GM12892 (cell line): Measurements from ENCODE around the gene NPIPA1.

Experiments used
- POLR2A ChIP-seq: IDR thresholded peaks from 2 replicates; pipeline ENCODE4 v1.6.1; 2011; ENCODE audit warnings: low read depth, low read length, control low read depth
- POLR2AphosphoS5 ChIP-seq: IDR thresholded peaks from 2 replicates; pipeline ENCODE4 v1.6.1; 2011; ENCODE audit warnings: low read depth, low read length, control low read depth
- TAF1 ChIP-seq: IDR thresholded peaks from 2 replicates; pipeline ENCODE4 v1.6.1; 2011; ENCODE audit warnings: low read depth, mild to moderate bottlenecking, control low read depth, low read length, borderline replicate concordance

- TF ChIP-seq POLR2AphosphoS5 (no peak), POLR2A (no peak), TAF1 (no peak)
Measured at GRCh38 chr16:14958970-14959369, 21.7 kb downstream of the NPIPA1 start.
